ENCODE results near the gene CRADD.

DNA sequence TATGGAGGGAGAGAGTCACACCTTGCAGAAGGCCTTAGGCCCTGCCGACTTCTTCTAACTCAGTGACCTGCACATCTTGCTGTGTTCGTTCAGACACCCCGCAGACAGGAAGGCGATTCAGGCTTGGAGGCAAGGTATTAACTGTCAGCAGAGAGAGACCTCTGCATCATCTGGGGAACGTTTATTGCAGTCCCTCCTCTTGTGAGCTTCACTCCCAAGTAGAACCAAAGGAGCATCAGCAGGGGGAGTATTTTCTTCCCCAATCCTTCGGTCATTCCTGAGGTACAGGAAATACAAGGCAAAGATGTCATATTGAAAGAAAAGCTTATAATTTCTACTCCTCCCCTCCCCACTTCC is 217.9 kb downstream of the CRADD start:
- TF ChIP-seq CTCF (IDR thresholded peaks at IDR 0.05; ENCODE audit: borderline replicate concordance, extremely low read depth, low read length, poor library complexity, severe bottlenecking) = no peak
- no peak for TF ChIP-seq EZH2 (IDR thresholded peaks at IDR 0.05; ENCODE audit: borderline replicate concordance, low read depth, low read length, severe bottlenecking)

Measured in DND-41 (cell line).